Astrocyte of the cerebellum (primary cell): Measurements from ENCODE around the gene PLCB2.
A peak's percentile ranks its signal among the peaks of the same experiment; 100 is the strongest.

Experiments used
- DNase-seq: peaks from one replicate; pipeline ENCODE4 v3.0.0-alpha.2; 2011; ENCODE audit warnings: low read depth
- H3K4me3 ChIP-seq: 2 replicates; pipeline ENCODE4 v1.5.1; 2011; ENCODE audit warnings: mild to moderate bottlenecking, low read depth, low read length, moderate library complexity
- in situ Hi-C: cut with HindIII; loops from 2 replicates; pipeline ENCODE4 v1.10.0; 2017; ENCODE audit warnings: low sequenced_read_pairs
- TF ChIP-seq, protein P1 (sequence below): IDR thresholded peaks from 2 replicates; pipeline ENCODE4 v1.5.1; 2012; ENCODE audit warnings: low read length, low read depth, moderate library complexity, mild to moderate bottlenecking; ENCODE audit errors: missing control alignments

The PLCB2 gene

DNA sequence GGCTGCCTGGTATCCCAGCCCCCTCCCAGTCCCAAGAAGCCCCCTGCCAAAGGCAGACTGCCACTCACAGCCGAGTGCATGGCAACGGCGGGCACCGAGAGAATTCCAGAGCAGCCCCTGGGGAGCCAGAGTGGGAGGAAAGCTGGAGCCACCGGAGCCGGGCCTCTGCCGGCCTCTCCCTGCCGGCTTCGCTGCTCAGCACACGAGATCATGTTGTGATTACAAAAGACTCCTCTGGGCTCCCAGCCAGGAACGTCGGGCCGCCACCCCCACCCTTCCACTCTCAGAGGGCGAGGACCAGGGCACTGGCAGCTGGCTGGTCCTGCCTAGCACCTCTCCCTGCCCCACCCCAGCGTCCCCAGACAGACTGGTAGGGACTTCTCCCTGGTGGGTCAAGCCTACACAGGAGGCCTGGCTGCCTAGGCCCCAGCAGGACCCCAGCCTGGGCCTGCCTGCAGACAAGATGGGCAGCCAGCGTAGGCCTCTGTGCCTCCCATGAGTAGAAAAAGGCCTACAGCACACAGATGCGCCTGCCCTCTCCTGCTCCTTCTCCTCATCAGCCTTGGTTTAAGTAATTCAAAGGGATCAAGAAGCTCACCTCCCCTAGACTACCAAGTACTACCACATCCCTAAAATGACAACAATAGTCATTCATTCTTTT, 33.1 kb upstream of the PLCB2 start, which contains the start of gene CCDC9B:
TSS of gene CCDC9B (minus strand) at position 200 of the 661 bp plus-strand sequence. CDS start at position 80, 120 bp downstream.
- H3K4me3 ChIP-seq: peak within 1 kb of the TSS; percentile 36
- TF ChIP-seq, protein P1, sequence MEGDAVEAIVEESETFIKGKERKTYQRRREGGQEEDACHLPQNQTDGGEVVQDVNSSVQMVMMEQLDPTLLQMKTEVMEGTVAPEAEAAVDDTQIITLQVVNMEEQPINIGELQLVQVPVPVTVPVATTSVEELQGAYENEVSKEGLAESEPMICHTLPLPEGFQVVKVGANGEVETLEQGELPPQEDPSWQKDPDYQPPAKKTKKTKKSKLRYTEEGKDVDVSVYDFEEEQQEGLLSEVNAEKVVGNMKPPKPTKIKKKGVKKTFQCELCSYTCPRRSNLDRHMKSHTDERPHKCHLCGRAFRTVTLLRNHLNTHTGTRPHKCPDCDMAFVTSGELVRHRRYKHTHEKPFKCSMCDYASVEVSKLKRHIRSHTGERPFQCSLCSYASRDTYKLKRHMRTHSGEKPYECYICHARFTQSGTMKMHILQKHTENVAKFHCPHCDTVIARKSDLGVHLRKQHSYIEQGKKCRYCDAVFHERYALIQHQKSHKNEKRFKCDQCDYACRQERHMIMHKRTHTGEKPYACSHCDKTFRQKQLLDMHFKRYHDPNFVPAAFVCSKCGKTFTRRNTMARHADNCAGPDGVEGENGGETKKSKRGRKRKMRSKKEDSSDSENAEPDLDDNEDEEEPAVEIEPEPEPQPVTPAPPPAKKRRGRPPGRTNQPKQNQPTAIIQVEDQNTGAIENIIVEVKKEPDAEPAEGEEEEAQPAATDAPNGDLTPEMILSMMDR: no peak
- in situ Hi-C loops: no loop called here
- DNase-seq: no peak

DNA sequence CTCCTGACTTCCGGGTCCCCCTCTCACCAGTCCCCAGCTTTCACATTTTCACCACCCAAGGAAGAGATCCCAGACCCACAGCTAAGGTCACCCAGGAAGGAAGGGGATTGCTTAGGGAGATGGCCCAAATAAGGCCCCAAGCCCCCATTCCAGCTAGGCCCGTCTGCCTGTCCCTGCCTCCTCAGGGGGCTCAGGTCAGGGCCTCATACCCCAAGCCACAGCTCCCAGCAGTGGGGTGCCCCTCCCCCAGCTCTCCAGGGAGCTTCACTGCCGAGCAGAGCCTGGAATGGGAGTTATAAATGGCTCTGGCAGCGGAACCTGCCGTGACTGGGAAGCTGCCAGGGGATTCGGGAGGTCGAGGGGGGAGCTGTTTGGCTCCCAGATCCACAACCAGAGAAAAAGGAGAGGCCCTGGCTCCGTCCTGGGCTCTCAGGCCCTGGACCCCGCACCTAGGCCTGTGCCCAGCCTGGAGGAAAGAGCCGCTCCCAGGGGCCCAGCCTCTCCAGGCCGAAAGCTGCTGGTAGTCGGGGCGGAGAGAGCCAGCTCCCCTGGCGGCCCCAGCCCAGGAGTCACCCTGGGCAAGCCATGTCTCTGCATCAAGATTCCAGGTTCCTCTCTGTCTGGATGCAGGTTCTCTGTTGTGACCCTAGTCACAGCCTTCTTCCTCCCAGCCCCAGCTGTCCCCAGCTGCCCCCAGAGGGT, 32.5 kb upstream of the PLCB2 start:
- DNase-seq: no peak
- in situ Hi-C loops: no loop called here
- TF ChIP-seq, protein P1: no peak
- peak overlapping the region; percentile 36 for H3K4me3 ChIP-seq

DNA sequence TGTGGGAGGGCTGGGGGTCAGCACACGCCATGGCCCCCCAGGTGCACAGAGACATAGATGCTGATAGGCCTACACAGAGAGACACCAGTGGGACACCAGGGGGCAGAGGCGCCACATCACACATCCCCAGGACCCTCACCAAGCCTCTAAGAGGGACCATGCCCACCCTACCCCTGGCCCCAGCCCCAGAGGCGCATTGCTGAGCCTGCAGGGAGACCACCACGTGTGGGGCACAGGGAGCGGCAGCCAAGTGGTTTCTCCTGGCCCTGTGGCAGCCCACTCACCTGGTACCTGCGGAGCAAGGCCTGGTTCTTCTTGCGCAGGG, 31.8 kb upstream of the PLCB2 start:
- TF ChIP-seq, protein P1: peak; percentile 10
- peak overlapping the region; percentile 36 for H3K4me3 ChIP-seq
- in situ Hi-C loops: no loop called here
- no peak for DNase-seq

GRCh38 chr15:40338921-40339620, 31.3 kb upstream of the PLCB2 start:
- DNase-seq: no peak
- in situ Hi-C loops: no loop called here
- peak overlapping the region; percentile 36 for H3K4me3 ChIP-seq
- TF ChIP-seq, protein P1: no peak

DNA sequence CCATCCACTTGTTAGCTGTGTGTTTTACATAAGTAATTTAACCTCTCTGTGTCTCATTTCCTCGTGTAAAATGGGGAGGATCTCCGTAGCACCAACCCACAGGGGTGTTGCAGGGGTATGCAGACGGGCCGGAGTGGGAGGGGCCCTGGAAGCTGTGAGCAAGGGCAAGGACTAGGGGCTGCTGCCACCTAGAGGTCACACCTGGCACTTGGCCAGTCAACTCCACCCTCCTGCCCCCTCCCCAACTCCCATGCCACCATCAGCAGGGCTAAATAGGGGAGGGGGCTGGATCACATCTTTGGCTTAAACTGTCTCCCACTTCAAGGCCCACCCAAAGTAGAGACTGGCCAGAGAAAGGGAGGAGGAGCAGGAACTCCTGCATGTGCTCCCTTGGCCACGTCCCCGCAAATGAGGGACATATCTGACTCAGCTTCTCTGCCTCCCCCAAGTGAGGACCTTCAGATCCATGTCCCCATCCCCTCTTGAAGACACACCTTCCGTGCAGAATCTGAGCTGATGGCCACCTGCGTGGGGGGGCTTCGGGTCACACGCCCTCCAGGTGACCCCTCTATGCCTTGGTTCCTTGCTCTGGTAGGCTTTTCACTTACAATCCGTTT, 30.4 kb upstream of the PLCB2 start:
- in situ Hi-C loops: no loop called here
- no peak for DNase-seq
- TF ChIP-seq, protein P1: peak; percentile 70
- no peak overlapping the region for H3K4me3 ChIP-seq

- DNase-seq: no peak
- TF ChIP-seq, protein P1: no peak
- in situ Hi-C loops: no loop called here
- H3K4me3 ChIP-seq: no peak overlapping the region
These were observed 29.9 kb upstream of the PLCB2 start for GRCh38 chr15:40337597-40337996.
